Loucy (cell line): ENCODE results near the gene SATB2.

Experiments used
- CTCF ChIP-seq: fragments of 200-600 bp; sonication (generic); conservative IDR thresholded peaks from 2 replicates; pipeline ENCODE4 v1.5.1; 2014; ENCODE audit warnings: mild to moderate bottlenecking, antibody characterized with exemption, low read length
- EZH2phosphoT487 ChIP-seq: fragments of 200-600 bp; IDR thresholded peaks from 2 replicates; pipeline ENCODE4 v1.6.1; 2018; ENCODE audit warnings: antibody characterized with exemption, mild to moderate bottlenecking, moderate library complexity, borderline replicate concordance

GRCh38 chr2:199381531-199381930 is 76.2 kb downstream of the SATB2 start:
- no peak for TF ChIP-seq CTCF
- no peak for TF ChIP-seq EZH2phosphoT487
